ENCODE data around the gene UBE2L3. TPM values are rescaled to one million over a fixed set of nuclear protein-coding genes. Genes with fewer than 3 reads are reported as not detected.
"Not testable (repeated sequence)": the region's sequence is repeated elsewhere in the genome, so short reads cannot be mapped to it uniquely, and the experiment has no call there.

UBE2L3 gene
- total and polyA plus RNA-seq, 4 donors: 34.1 to 54.5 (median 41.0) TPM

DNA sequence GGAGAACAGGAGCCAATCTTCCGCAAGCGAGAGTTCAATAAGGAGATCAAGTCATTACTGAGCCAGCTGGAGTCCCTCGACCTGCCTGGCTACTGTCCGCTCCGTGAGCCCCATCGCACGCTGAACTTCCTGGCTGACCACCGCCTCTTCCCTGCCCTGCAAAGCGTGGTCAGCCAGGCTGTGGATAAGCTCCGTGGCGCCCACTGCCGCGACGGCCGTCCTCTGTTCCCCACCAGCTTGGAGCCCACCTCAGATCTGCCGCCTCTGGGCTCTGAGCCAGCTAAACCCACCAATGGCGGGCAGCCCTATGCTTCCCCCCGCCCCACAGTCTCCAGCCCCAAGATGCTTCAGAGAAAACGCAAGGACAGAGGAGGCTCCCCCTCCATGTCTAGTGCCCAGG is 67.3 kb downstream of the UBE2L3 start:
- Histone ChIP-seq H3K9me3 (ENCODE audit: control insufficient read depth, low read length) (no peaks in the 10 kb centered on the region), H3K36me3 (ENCODE audit: control insufficient read depth in 1 of 2, insufficient read depth in 2 of 2, low read length in 1 of 2) (no peaks in the 10 kb centered on the region), H3K27me3 (ENCODE audit: control insufficient read depth in 1 of 2, insufficient read depth in 2 of 2, low read length in 1 of 2) (no peaks in the 10 kb centered on the region), H3K4me1 (ENCODE audit: control insufficient read depth in 1 of 2, insufficient read depth in 2 of 2, low read length in 2 of 2) (no peaks in the 10 kb centered on the region), H3K27ac (ENCODE audit: low read depth in 1 of 2, low read length in 2 of 2) (no peak overlapping the region), H3K4me3 (ENCODE audit: low read length in 2 of 2) (no peak overlapping the region)
- ATAC-seq (ENCODE audit: low FRiP score): no peak
- WGBS, 2 donors: 90 to 92% methylated on average over 19 of the region's 19 CpGs
- intact Hi-C loops (cut with DNase I): no loop called here
- no peak for DNase-seq

DNA sequence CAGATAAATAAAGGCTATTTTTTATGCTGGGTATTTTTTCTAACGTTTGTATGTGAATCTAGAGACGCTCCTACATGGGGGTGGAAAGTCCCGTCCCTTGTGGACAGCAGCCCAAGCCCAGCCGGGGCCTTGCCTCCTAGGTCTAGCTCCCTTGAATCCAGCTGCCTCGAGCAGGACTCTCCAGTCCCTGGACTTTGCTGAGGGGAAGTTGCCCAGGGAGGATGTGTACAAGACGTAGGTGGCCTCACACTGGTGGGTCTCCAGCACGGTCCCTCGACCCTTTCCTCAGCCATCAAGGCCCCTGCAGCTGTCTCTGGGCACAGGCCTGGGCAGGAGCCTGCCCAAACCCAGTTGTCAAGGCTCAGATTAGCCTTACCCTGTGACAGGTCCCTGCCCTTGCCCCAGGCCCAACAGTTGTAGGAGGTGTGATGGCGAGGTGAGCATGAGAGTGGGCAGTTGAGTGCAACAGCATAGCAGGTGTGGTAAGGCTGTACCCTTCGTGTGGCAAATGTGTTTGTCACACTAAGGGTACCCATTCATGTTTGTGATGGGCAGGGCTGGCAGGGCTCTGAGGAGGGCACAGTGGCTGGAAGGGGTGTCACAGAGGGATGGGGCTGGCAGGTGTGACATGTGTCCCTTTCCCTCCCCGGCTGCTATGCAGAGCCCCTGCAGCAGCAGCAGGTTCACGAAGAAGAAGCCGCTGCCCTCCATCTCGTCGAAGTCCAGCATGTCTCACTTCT is 68.4 kb downstream of the UBE2L3 start:
- Histone ChIP-seq H3K36me3 (ENCODE audit: control insufficient read depth in 1 of 2, insufficient read depth in 2 of 2, low read length in 1 of 2) (no peaks in the 10 kb centered on the region), H3K4me1 (ENCODE audit: control insufficient read depth in 1 of 2, insufficient read depth in 2 of 2, low read length in 2 of 2) (no peaks in the 10 kb centered on the region), H3K9me3 (ENCODE audit: control insufficient read depth, low read length) (no peaks in the 10 kb centered on the region), H3K27ac (ENCODE audit: low read depth in 1 of 2, low read length in 2 of 2) (no peak overlapping the region), H3K4me3 (ENCODE audit: low read length in 2 of 2) (no peak overlapping the region), H3K27me3 (ENCODE audit: control insufficient read depth in 1 of 2, insufficient read depth in 2 of 2, low read length in 1 of 2) (no peaks in the 10 kb centered on the region)
- WGBS, 2 donors: 87 to 91% methylated on average over 14 to 15 of the region's 15 CpGs
- DNase-seq (no peak), ATAC-seq (ENCODE audit: low FRiP score) (no peak)
- intact Hi-C loops (cut with DNase I): no loop called here

DNA sequence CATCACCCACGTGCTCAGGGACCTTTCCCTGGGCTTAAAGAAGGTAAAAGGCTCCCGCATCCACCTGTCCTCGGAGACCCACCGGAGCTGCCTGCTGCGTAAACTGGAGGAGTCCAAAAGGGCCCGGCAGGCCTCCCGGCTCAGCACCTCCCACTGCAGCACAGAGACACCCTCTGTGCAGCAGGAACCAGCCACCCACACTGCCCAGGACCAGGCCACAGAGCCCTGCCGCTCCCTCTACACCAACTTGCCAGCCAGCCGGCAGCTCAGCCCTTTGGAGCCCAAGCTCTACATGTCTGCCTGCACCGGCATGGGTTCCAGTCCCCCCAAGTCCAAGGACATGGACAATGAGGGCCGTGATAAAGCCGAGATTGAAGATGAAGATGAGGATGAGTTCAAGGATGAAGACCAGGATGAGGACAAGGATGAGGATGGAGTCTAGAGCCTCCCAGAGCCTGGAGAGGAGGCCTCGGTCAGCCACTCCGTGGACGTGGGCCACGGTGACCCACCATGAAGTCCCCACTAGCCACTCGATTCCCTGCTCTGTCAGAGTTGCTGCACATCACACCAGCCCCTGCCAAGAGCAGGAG is 69.2 kb downstream of the UBE2L3 start:
- H3K36me3 ChIP-seq (ENCODE audit: control insufficient read depth in 1 of 2, insufficient read depth in 2 of 2, low read length in 1 of 2): no peaks in the 10 kb centered on the region
- H3K27ac ChIP-seq (ENCODE audit: low read depth in 1 of 2, low read length in 2 of 2): no peak overlapping the region
- no peaks in the 10 kb centered on the region for H3K4me1 ChIP-seq (ENCODE audit: control insufficient read depth in 1 of 2, insufficient read depth in 2 of 2, low read length in 2 of 2)
- DNase-seq: no peak
- 94 to 95% methylated on average over 17 of the region's 17 CpGs for WGBS, 2 donors
- no peak for ATAC-seq (ENCODE audit: low FRiP score)
- no peak overlapping the region for H3K4me3 ChIP-seq (ENCODE audit: low read length in 2 of 2)
- intact Hi-C loops (cut with DNase I): no loop called here
- H3K9me3 ChIP-seq (ENCODE audit: control insufficient read depth, low read length): no peaks in the 10 kb centered on the region
- no peaks in the 10 kb centered on the region for H3K27me3 ChIP-seq (ENCODE audit: control insufficient read depth in 1 of 2, insufficient read depth in 2 of 2, low read length in 1 of 2)

DNA sequence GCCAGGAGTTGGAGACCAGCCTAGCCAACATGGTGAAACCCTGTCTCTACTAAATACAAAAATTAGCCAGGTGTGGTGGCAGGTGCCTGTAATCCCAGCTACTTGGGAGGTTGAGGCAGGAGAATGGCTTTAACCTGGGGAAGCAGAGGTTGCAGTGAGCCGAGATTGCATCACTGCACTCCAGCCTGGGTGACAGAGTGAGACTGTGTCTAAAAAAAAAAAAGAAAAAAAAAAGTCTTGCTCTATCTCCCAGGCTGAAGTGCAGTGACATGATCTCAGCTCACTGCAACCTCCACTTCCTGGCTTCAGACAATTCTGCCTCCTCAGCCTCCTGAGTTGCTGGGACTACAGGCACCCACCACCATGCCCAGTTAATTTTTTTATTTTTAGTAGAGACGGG is 69.9 kb downstream of the UBE2L3 start:
- H3K4me3 ChIP-seq (ENCODE audit: low read length in 2 of 2); DNase-seq; H3K27ac ChIP-seq (ENCODE audit: low read depth in 1 of 2, low read length in 2 of 2); ATAC-seq (ENCODE audit: low FRiP score); H3K27me3 ChIP-seq (ENCODE audit: control insufficient read depth in 1 of 2, insufficient read depth in 2 of 2, low read length in 1 of 2); H3K36me3 ChIP-seq (ENCODE audit: control insufficient read depth in 1 of 2, insufficient read depth in 2 of 2, low read length in 1 of 2); H3K9me3 ChIP-seq (ENCODE audit: control insufficient read depth, low read length); intact Hi-C loops (cut with DNase I); H3K4me1 ChIP-seq (ENCODE audit: control insufficient read depth in 1 of 2, insufficient read depth in 2 of 2, low read length in 2 of 2): not testable (repeated sequence)
- 89% methylated on average over 2 of the region's 2 CpGs for WGBS, 2 donors

DNA sequence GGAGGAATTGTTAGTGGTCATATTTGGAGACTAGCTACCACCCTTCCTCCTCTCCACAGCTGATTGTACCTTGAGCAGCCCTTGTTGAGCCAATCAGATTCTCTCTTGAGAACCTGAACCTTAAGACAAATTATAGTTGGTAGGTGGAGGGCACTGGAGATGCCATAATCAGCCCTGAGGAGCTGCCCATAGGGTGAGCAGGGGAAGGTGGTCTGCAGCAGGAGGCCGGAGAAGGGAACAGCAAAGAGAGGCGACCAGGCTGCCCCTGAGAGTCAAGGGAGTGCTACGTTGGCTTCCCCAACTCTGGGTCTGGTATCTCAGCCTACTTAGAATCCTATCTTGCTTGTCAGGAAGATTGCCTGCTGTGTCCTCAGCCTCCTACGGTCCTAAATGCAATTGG is 71.8 kb downstream of the UBE2L3 start:
- 87 to 90% methylated on average over 4 of the region's 4 CpGs for WGBS, 2 donors
- no peak overlapping the region for H3K4me3 ChIP-seq (ENCODE audit: low read length in 2 of 2)
- ATAC-seq (ENCODE audit: low FRiP score): no peak
- no peaks in the 10 kb centered on the region for H3K9me3 ChIP-seq (ENCODE audit: control insufficient read depth, low read length)
- H3K36me3 ChIP-seq (ENCODE audit: control insufficient read depth in 1 of 2, insufficient read depth in 2 of 2, low read length in 1 of 2): no peaks in the 10 kb centered on the region
- no peak overlapping the region for H3K27ac ChIP-seq (ENCODE audit: low read depth in 1 of 2, low read length in 2 of 2)
- H3K4me1 ChIP-seq (ENCODE audit: control insufficient read depth in 1 of 2, insufficient read depth in 2 of 2, low read length in 2 of 2): no peaks in the 10 kb centered on the region
- no peak for DNase-seq
- intact Hi-C loops (cut with DNase I): no loop called here
- no peaks in the 10 kb centered on the region for H3K27me3 ChIP-seq (ENCODE audit: control insufficient read depth in 1 of 2, insufficient read depth in 2 of 2, low read length in 1 of 2)

DNA sequence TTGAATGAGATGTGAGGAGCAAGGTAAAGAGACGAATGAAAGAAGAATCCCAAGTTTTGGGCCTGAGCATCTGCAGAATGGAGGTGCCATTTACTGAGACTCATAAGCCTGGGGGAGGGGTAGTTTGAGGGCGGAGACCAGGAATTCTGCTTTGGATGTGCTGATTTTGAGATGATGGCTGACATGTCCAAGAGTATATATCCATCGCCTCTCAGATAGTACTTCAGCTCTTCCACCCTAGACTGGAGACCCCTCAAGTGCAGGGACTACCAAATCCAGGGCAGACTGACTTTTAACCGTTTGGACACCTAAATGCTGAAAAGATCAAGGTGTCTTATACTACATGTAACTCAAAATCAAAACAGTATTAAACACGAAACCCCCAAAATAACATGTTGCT is 73.3 kb downstream of the UBE2L3 start:
- H3K9me3 ChIP-seq (ENCODE audit: control insufficient read depth, low read length): no peaks in the 10 kb centered on the region
- H3K27me3 ChIP-seq (ENCODE audit: control insufficient read depth in 1 of 2, insufficient read depth in 2 of 2, low read length in 1 of 2): no peaks in the 10 kb centered on the region
- H3K36me3 ChIP-seq (ENCODE audit: control insufficient read depth in 1 of 2, insufficient read depth in 2 of 2, low read length in 1 of 2): no peaks in the 10 kb centered on the region
- WGBS, 2 donors: 83 to 92% methylated on average over 5 of the region's 5 CpGs
- DNase-seq (no peak), ATAC-seq (ENCODE audit: low FRiP score) (no peak)
- no peak overlapping the region for H3K4me3 ChIP-seq (ENCODE audit: low read length in 2 of 2)
- intact Hi-C loops (cut with DNase I): no loop called here
- no peak overlapping the region for H3K27ac ChIP-seq (ENCODE audit: low read depth in 1 of 2, low read length in 2 of 2)
- no peaks in the 10 kb centered on the region for H3K4me1 ChIP-seq (ENCODE audit: control insufficient read depth in 1 of 2, insufficient read depth in 2 of 2, low read length in 2 of 2)

DNA sequence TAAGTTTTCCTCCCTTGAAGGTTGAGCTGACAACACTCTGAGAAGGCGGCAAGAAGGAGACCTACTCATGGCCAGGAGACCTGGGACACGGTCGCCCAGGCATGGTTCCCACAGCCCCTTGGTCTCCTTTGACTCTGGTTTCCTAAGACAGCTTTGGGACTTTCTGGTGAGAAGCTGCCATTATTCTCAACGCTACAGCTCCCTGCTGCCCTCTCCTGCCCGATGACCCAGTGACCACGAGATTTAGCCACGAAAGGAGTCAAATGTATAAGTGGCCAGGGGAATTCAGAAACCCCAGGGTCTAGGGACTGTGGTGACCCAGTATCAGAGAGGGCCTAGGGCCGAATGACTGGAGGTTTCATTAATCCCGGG is 73.9 kb downstream of the UBE2L3 start:
- no peaks in the 10 kb centered on the region for H3K36me3 ChIP-seq (ENCODE audit: control insufficient read depth in 1 of 2, insufficient read depth in 2 of 2, low read length in 1 of 2)
- intact Hi-C loops (cut with DNase I): no loop called here
- no peaks in the 10 kb centered on the region for H3K4me1 ChIP-seq (ENCODE audit: control insufficient read depth in 1 of 2, insufficient read depth in 2 of 2, low read length in 2 of 2)
- peak overlapping the region; percentile 23 to 30 for H3K4me3 ChIP-seq (ENCODE audit: low read length in 2 of 2)
- H3K9me3 ChIP-seq (ENCODE audit: control insufficient read depth, low read length): no peaks in the 10 kb centered on the region
- 4 to 6% methylated on average over 9 of the region's 9 CpGs for WGBS, 2 donors
- peak overlapping the region in 1 of 2 donors; percentile 58 for H3K27ac ChIP-seq (ENCODE audit: low read depth in 1 of 2, low read length in 2 of 2)
- no peaks in the 10 kb centered on the region for H3K27me3 ChIP-seq (ENCODE audit: control insufficient read depth in 1 of 2, insufficient read depth in 2 of 2, low read length in 1 of 2)
- DNase-seq (peak in 1 of 2 donors; percentile 71), ATAC-seq (ENCODE audit: low FRiP score) (peak; percentile 50)

DNA sequence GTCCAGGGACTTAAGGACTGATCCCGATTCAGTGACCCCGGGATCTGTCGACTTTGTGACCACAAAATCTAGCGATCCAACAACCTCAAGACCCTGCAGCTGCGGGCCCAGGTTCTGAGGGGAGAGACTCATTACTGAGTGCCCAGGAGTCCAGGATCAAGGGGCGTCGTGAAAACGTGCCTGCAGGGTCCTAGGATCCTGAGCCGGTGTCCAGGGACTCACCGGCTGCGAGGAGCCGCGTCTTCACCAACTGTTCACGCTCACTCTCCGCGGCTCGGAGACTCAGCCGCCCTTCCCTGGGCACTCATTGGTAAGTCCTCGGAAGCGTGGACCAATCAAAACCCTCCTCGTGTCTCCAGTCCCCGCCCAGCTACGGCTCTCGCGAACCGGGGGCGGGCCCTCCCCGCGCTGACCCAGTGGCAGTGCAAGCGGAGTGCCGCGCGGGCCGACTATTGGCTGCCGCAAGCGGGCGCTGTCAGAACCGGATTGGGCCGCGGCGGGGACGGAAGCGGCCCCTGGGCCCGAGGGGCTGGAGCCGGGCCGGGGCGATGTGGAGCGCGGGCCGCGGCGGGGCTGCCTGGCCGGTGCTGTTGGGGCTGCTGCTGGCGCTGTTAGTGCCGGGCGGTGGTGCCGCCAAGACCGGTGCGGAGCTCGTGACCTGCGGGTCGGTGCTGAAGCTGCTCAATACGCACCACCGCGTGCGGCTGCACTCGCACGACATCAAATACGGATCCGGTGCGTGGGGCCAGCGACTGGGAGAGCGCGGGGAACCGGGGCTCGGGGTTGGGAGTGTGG is 74.5 kb downstream of the UBE2L3 start, which contains the start of gene SDF2L1:
TSS of gene SDF2L1 (plus strand) at position 514 of the 795 bp plus-strand sequence. CDS start at position 549, 35 bp downstream.
- H3K4me1 ChIP-seq (ENCODE audit: control insufficient read depth in 1 of 2, insufficient read depth in 2 of 2, low read length in 2 of 2): no peaks in the 10 kb centered on the region

More for the DNA sequence above, 74.5 kb downstream of the UBE2L3 start, which contains the start of gene SDF2L1:
- Histone ChIP-seq H3K4me3 (ENCODE audit: low read length in 2 of 2) (peak within 1 kb of the TSS; percentile 32 to 58), H3K9me3 (ENCODE audit: control insufficient read depth, low read length) (no peaks in the 10 kb centered on the region), H3K27ac (ENCODE audit: low read depth in 1 of 2, low read length in 2 of 2) (peak within 1 kb of the TSS in 1 of 2 donors; percentile 58), H3K36me3 (ENCODE audit: control insufficient read depth in 1 of 2, insufficient read depth in 2 of 2, low read length in 1 of 2) (no peaks in the 10 kb centered on the region), H3K27me3 (ENCODE audit: control insufficient read depth in 1 of 2, insufficient read depth in 2 of 2, low read length in 1 of 2) (no peaks in the 10 kb centered on the region)
- peak; percentile 99 for DNase-seq
- peak; percentile 99 for ATAC-seq (ENCODE audit: low FRiP score)
- intact Hi-C loops (cut with DNase I): no loop called here
- 1% methylated on average over 75 to 76 of the region's 76 CpGs for WGBS, 2 donors

All from aorta (tissue), 5 donors.